Prostate gland (tissue), 2 donors: ENCODE data around the gene SRXN1. TPM values are rescaled to one million over a fixed set of nuclear protein-coding genes. Genes with fewer than 3 reads are reported as not detected.

Experiments
- DNase-seq: peaks from one replicate; pipeline ENCODE4 v3.0.0-alpha.2; 2019; ENCODE audit warnings: low spot score
- H3K27ac ChIP-seq, 2 donors: fragments of 200-600 bp; sonication (generic); 2 replicates each; pipeline ENCODE4 v1.5.1; 2017 to 2019
- H3K27me3 ChIP-seq: fragments of 200-600 bp; sonication (generic); replicated peaks from 2 replicates; pipeline ENCODE4 v1.5.1; 2019; ENCODE audit not compliant: insufficient read depth
- H3K36me3 ChIP-seq, 2 donors: fragments of 200-600 bp; sonication (generic); 1 replicate in 1 of 2; 2 replicates in 1 of 2; pipeline versions ENCODE4 v1.5.1 to v1.8.1; 2017 to 2019
- H3K4me1 ChIP-seq: fragments of 200-600 bp; sonication (generic); replicated peaks from 2 replicates; pipeline ENCODE4 v1.5.1; 2019
- H3K4me3 ChIP-seq, 2 donors: fragments of 200-600 bp; sonication (generic); 2 replicates each; pipeline ENCODE4 v1.5.1; 2017 to 2019
- H3K9me3 ChIP-seq: fragments of 200-600 bp; sonication (generic); 2 replicates; pipeline ENCODE4 v1.5.1; 2017
- CTCF ChIP-seq, 4 experiments: fragments of 200-600 bp in 2 of 4; fragments of 450-650 bp in 2 of 4; sonication (generic) in 2 of 4; IDR thresholded peaks; 1 replicate in 3 of 4; 2 replicates in 1 of 4; pipeline ENCODE4 v1.5.1; 2016 to 2019; ENCODE audit warnings: antibody characterized with exemption in 4 of 4, mild to moderate bottlenecking in 2 of 4, moderate library complexity in 2 of 4
- POLR2A ChIP-seq: fragments of 450-650 bp; IDR thresholded peaks from one replicate; pipeline ENCODE4 v1.6.1; 2016; ENCODE audit warnings: antibody characterized with exemption, mild to moderate bottlenecking
- POLR2AphosphoS5 ChIP-seq: sonication (generic); formaldehyde crosslinking; IDR thresholded peaks from one replicate; pipeline ENCODE4 v1.6.1; 2017; ENCODE audit warnings: antibody characterized with exemption
- WGBS: methylation state at CpG from one replicate; pipeline ENCODE4 v1.1.5; 2018; 5-methylcytosine and 5-hydroxymethylcytosine counted together
- intact Hi-C: fragments of 100-400 bp; cut with DNase I; formaldehyde crosslinking; loops from one replicate; pipeline ENCODE4 v1.14.2; 2022
- total RNA-seq, 2 donors: library from RNA; depleted of rRNA; stranded (reverse); fragments of >200 nt; gene quantifications; one replicate each; pipeline ENCODE4 v1.1.0, GENCODE V29; 2016

Gene SRXN1
- total RNA-seq, 2 donors from 2014 or later: 33.6 to 41.4 TPM

GRCh38 chr20:638579-638978, 14.4 kb downstream of the SRXN1 start:
- no peaks in the 10 kb centered on the region for H3K36me3 ChIP-seq
- no peak for DNase-seq
- no peak overlapping the region for H3K27ac ChIP-seq
- WGBS: 86% methylated on average over 1 of the region's 1 CpG
- intact Hi-C loops: no loop called here
- no peaks in the 10 kb centered on the region for H3K4me1 ChIP-seq
- H3K4me3 ChIP-seq: no peak overlapping the region
- TF ChIP-seq POLR2AphosphoS5 (no peak), CTCF (IDR thresholded peaks at IDR 0.05) (no peak), POLR2A (no peak)
- H3K9me3 ChIP-seq: no peaks in the 10 kb centered on the region
- no peaks in the 10 kb centered on the region for H3K27me3 ChIP-seq

GRCh38 chr20:637559-637958, 15.4 kb downstream of the SRXN1 start:
- no peaks in the 10 kb centered on the region for H3K9me3 ChIP-seq
- 61% methylated on average over 2 of the region's 2 CpGs for WGBS
- no peak overlapping the region for H3K4me3 ChIP-seq
- no peaks in the 10 kb centered on the region for H3K4me1 ChIP-seq
- no peaks in the 10 kb centered on the region for H3K36me3 ChIP-seq
- no peaks in the 10 kb centered on the region for H3K27me3 ChIP-seq
- DNase-seq: no peak
- TF ChIP-seq POLR2AphosphoS5 (no peak), POLR2A (no peak), CTCF (IDR thresholded peaks at IDR 0.05) (no peak)
- intact Hi-C loops: no loop called here
- no peak overlapping the region for H3K27ac ChIP-seq

GRCh38 chr20:635893-636338, 17.1 kb downstream of the SRXN1 start:
- Histone ChIP-seq H3K9me3 (no peaks in the 10 kb centered on the region), H3K36me3 (no peaks in the 10 kb centered on the region), H3K27ac (no peak overlapping the region), H3K4me3 (no peak overlapping the region), H3K4me1 (no peaks in the 10 kb centered on the region), H3K27me3 (no peaks in the 10 kb centered on the region)
- no peak for DNase-seq
- 41% methylated on average over 7 of the region's 7 CpGs for WGBS
- TF ChIP-seq CTCF (IDR thresholded peaks at IDR 0.05): no peak
- TF ChIP-seq POLR2AphosphoS5: no peak
- TF ChIP-seq POLR2A: no peak
- intact Hi-C loops: no loop called here

GRCh38 chr20:635028-635892, 17.7 kb downstream of the SRXN1 start:
- H3K27me3 ChIP-seq: no peaks in the 10 kb centered on the region
- no peaks in the 10 kb centered on the region for H3K4me1 ChIP-seq
- H3K27ac ChIP-seq: no peak overlapping the region
- no peak for DNase-seq
- TF ChIP-seq CTCF (IDR thresholded peaks at IDR 0.05) (no peak), POLR2A (no peak)
- no peaks in the 10 kb centered on the region for H3K9me3 ChIP-seq
- 69% methylated on average over 9 of the region's 9 CpGs for WGBS
- no peak overlapping the region for H3K4me3 ChIP-seq
- no peaks in the 10 kb centered on the region for H3K36me3 ChIP-seq
- intact Hi-C loops: no loop called here
